HepG2 (cell line): Measurements from ENCODE around the gene IKZF2. TPM values are rescaled to one million over a fixed set of nuclear protein-coding genes. Genes with fewer than 3 reads are reported as not detected.

Experiments used
- ATAC-seq: fragments of 200-7000 bp; cut with Tn5 transposase; 3 replicates; pipeline ENCODE4 v1.9.1; 2020; ENCODE audit warnings: mild to moderate bottlenecking, moderate library complexity
- BruUV-seq: library from RNA; stranded (reverse); fragments of 400-500 nt; replicated peaks from 2 replicates; lab custom pipeline; 2021; lab: Mats Ljungman, UMichigan
- CTCF ChIA-PET: fragments of 300-600 bp; formaldehyde crosslinking; extraction: SDS; loops from one replicate; lab custom pipeline; 2021; ENCODE audit warnings: low total read pairs, inconsistent platforms, low intra/inter-chr PET ratio; lab: Yijun Ruan, JAX
- POLR2A ChIA-PET: fragments of 350-600 bp; sonication (Branson Sonifier 250); formaldehyde crosslinking; loops from one replicate; lab custom pipeline; 2020; ENCODE audit warnings: antibody characterized with exemption, inconsistent platforms; lab: Yijun Ruan, JAX
- DNase-seq: peaks from one replicate; pipeline ENCODE4 v3.0.0-alpha.2; 2015; ENCODE audit warnings: low spot score
- FAIRE-seq: peaks from 3 replicates; lab custom pipeline; 2011; peaks lifted over from hg19 to GRCh38; lab: Jason Lieb, UNC
- H2AFZ ChIP-seq: one replicate; pipeline ENCODE4 v1.6.1; 2011; ENCODE audit warnings: low read length, inconsistent platforms
- H3K27ac ChIP-seq: fragments of 300-600 bp; 3 replicates; pipeline ENCODE4 v1.8.0; 2011; ENCODE audit warnings: mixed run types, mild to moderate bottlenecking, mixed read lengths, low read length, inconsistent platforms; ENCODE audit not compliant: insufficient read depth; ENCODE audit errors: extremely low read length
- H3K27me3 ChIP-seq, 2 experiments: fragments of 200-600 bp in 1 of 2; 2 replicates in 1 of 2; 3 replicates in 1 of 2; pipeline versions ENCODE4 v1.6.0 to v1.8.0; 2011; ENCODE audit warnings: low read length in 2 of 2, mild to moderate bottlenecking in 2 of 2, moderate library complexity in 2 of 2, inconsistent platforms in 1 of 2; ENCODE audit not compliant: insufficient read depth in 2 of 2, control insufficient read depth in 1 of 2
- H3K36me3 ChIP-seq, 2 experiments: fragments of 200-600 bp in 1 of 2; replicated peaks in 1 of 2; 2 replicates in 1 of 2; 3 replicates in 1 of 2; pipeline versions ENCODE4 v1.5.1 to v1.8.0; 2011; ENCODE audit warnings: low read length in 2 of 2, inconsistent platforms in 1 of 2; ENCODE audit not compliant: insufficient read depth in 2 of 2, control insufficient read depth in 1 of 2
- H3K4me1 ChIP-seq: 2 replicates; pipeline ENCODE4 v1.5.1; 2012; ENCODE audit warnings: low read length, inconsistent platforms; ENCODE audit not compliant: insufficient read depth
- H3K4me2 ChIP-seq: 2 replicates; pipeline ENCODE4 v1.6.0; 2011; ENCODE audit warnings: low read depth, low read length, inconsistent platforms
- H3K4me3 ChIP-seq, 3 experiments: fragments of 200-600 bp in 1 of 3; sonication (generic), shearing (Covaris generic) in 1 of 3; replicated peaks in 1 of 3; 2 replicates each; pipeline ENCODE4 v1.5.1; 2011 to 2016; ENCODE audit warnings: low read length in 3 of 3, inconsistent platforms in 2 of 3, low read depth in 2 of 3, mild to moderate bottlenecking in 2 of 3, control low read depth in 1 of 3, mixed read lengths in 1 of 3; ENCODE audit not compliant: insufficient read depth in 1 of 3
- H3K79me2 ChIP-seq: one replicate; pipeline ENCODE4 v1.6.1; 2011; ENCODE audit warnings: low read length, inconsistent platforms; ENCODE audit not compliant: insufficient read depth
- H3K9ac ChIP-seq: 2 replicates; pipeline ENCODE4 v1.6.0; 2011; ENCODE audit warnings: mild to moderate bottlenecking, low read depth, low read length, inconsistent platforms; ENCODE audit not compliant: insufficient read depth
- H3K9me3 ChIP-seq: 2 replicates; pipeline ENCODE4 v1.5.1; 2012; ENCODE audit warnings: mild to moderate bottlenecking, low read length
- H4K20me1 ChIP-seq: 2 replicates; pipeline ENCODE4 v1.6.0; 2011; ENCODE audit warnings: inconsistent platforms, mild to moderate bottlenecking, low read length, moderate library complexity; ENCODE audit not compliant: insufficient read depth
- KMT2A ChIP-seq: sonication (generic); formaldehyde crosslinking; IDR thresholded peaks from 2 replicates; pipeline ENCODE4 v1.4.0; 2020; ENCODE audit warnings: missing genetic modification reagents
- ZNF607 ChIP-seq: sonication (generic); formaldehyde crosslinking; IDR thresholded peaks from 2 replicates; pipeline ENCODE4 v1.5.1; 2020; ENCODE audit warnings: missing genetic modification reagents, mild to moderate bottlenecking, borderline replicate concordance
- ZZZ3 ChIP-seq: sonication (generic); formaldehyde crosslinking; IDR thresholded peaks from 2 replicates; pipeline ENCODE4 v1.4.0; 2020; ENCODE audit warnings: missing genetic modification reagents, mild to moderate bottlenecking, borderline replicate concordance
- WGBS: methylation state at CpG from one replicate; pipeline ENCODE4 v1.1.6; 2017; ENCODE audit warnings: low lambda C conversion rate; 5-methylcytosine and 5-hydroxymethylcytosine counted together
- in situ Hi-C: cut with HindIII; loops from 2 replicates; pipeline ENCODE4 v1.10.0; 2017; ENCODE audit warnings: low pct_unique_long_range_greater_than_20kb; ENCODE audit not compliant: extremely low pct_ligation_motif_present
- intact Hi-C: fragments of 100-400 bp; cut with micrococcal nuclease; formaldehyde crosslinking; loops from one replicate; pipeline ENCODE4 v1.10.0; 2022; ENCODE audit not compliant: unreplicated experiment
- polyA plus RNA-seq, 8 experiments: library from polyadenylated mRNA; depleted of rRNA in 3 of 8; stranded (reverse) in 7 of 8; unstranded in 1 of 8; fragments of >200 nt; fragmentation: Illumina TruSeq in 4 of 8; extraction: Trizol in 4 of 8; gene quantifications; 2 replicates each; pipeline versions ENCODE4 v1.2.1 to v1.2.3, GENCODE V29; 2011 to 2016; ENCODE audit warnings: low read depth in 4 of 8, missing spikeins in 1 of 8, mixed read lengths in 1 of 8; ENCODE audit not compliant: insufficient read depth in 1 of 8
- total RNA-seq, 5 experiments: library from RNA; depleted of rRNA; stranded (reverse); fragments of >200 nt; fragmentation: Illumina TruSeq; extraction: Trizol; gene quantifications; 2 replicates each; pipeline ENCODE4 v1.2.3, GENCODE V29; 2016; ENCODE audit warnings: low read depth in 1 of 5
- TF ChIP-seq, protein P1 (sequence below): sonication (generic); formaldehyde crosslinking; conservative IDR thresholded peaks from 2 replicates; pipeline ENCODE4 v1.4.0; 2020; ENCODE audit warnings: missing genetic modification reagents

IKZF2 gene
- total and polyA plus RNA-seq, 2 of the 13 experiments (the other 11 are each of a cell fraction or from before 2014, with no cell fraction given) = 0.18 to 0.86 TPM

DNA sequence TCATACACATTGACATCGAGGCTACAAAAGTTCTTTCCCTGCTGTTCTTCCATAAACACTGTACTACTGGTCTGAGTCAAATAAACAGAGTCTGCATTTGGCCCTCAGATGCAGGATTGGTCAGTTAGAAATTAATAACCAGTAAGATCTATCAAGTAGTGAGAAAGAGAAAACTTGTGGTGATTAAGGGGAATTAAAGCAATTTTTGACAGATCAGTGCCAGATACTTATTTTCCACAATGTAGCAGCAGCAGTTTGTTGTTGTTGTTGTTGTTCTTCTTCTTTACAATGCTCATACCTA is 85.0 kb downstream of the IKZF2 start (continued):
- TF ChIP-seq, protein P1, sequence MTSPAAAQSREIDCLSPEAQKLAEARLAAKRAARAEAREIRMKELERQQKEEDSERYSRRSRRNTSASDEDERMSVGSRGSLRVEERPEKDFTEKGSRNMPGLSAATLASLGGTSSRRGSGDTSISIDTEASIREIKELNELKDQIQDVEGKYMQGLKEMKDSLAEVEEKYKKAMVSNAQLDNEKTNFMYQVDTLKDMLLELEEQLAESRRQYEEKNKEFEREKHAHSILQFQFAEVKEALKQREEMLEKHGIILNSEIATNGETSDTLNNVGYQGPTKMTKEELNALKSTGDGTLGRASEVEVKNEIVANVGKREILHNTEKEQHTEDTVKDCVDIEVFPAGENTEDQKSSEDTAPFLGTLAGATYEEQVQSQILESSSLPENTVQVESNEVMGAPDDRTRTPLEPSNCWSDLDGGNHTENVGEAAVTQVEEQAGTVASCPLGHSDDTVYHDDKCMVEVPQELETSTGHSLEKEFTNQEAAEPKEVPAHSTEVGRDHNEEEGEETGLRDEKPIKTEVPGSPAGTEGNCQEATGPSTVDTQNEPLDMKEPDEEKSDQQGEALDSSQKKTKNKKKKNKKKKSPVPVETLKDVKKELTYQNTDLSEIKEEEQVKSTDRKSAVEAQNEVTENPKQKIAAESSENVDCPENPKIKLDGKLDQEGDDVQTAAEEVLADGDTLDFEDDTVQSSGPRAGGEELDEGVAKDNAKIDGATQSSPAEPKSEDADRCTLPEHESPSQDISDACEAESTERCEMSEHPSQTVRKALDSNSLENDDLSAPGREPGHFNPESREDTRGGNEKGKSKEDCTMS (CRISPR knock-in tag) = no peak
- no peak for TF ChIP-seq ZZZ3 (CRISPR knock-in tag)

DNA sequence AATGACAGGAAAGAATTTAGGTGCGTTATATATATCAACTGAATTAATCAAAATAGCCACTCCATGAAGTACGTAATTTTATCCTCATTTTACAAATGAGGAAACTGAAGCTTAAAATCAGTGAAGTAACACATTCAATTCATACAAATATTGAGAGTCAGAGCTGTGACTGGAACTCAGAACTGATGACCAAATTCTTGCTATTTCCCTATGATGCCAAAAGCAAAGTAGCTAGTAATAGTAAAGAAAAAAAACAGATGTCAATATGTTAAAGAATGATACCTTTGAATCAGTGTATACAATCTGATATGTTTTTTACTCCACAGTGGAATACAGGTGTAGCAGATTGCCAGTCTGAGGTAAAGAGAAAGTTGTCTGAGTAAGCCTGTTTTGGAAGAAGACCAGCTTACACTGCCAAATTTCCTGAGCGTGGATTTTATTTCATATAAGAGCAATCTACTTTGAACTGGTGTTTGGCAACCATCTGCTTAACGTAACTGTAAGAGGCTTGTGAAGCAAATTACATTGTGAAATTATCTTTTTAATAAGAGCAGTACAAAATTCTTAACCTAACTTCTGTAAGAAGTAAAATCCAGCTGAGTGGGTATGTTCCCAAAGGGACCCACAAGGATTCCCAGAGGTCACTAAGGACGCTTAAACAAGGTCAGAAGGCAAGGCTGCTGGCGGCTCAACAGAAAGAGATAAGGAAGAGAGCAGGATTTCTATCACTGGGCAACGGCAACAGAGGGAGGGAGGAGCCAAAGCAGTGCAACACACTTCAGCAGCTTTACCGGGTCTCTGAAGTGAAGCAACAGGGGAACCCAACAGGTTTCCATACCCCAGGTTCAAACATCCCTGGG is 85.6 kb downstream of the IKZF2 start:
- ChIA-PET CTCF (no interaction called here), POLR2A (no interaction called here)
- FAIRE-seq (no peak), ATAC-seq (no peak), DNase-seq (no peak)
- intact Hi-C loops = no loop called here
- Histone ChIP-seq H3K27me3 (no peaks in the 10 kb centered on the region), H3K4me3 (no peak overlapping the region), H2AFZ (no peak overlapping the region), H3K79me2 (no peaks in the 10 kb centered on the region), H3K36me3 (no peaks in the 10 kb centered on the region), H3K4me2 (no peak overlapping the region), H3K9me3 (no peaks in the 10 kb centered on the region), H3K9ac (no peak overlapping the region), H3K27ac (no peak overlapping the region), H3K4me1 (no peaks in the 10 kb centered on the region), H4K20me1 (no peaks in the 10 kb centered on the region)
- BruUV-seq = no TSS peak
- in situ Hi-C loops = no loop called here
- TF ChIP-seq KMT2A (CRISPR knock-in tag) (no peak), ZNF607 (CRISPR knock-in tag) (no peak)
- 3% methylated on average over 8 of the region's 8 CpGs for WGBS
